Medulla oblongata (tissue), 1 donor: ENCODE data around the gene ZNF74.

Experiments
- DNase-seq: peaks from one replicate; pipeline ENCODE4 v3.0.0-alpha.2; 2015; ENCODE audit errors: extremely low spot score

The ZNF74 gene

GRCh38 chr22:20432244-20432686, 38.3 kb downstream of the ZNF74 start:
- no peak for DNase-seq

- DNase-seq, result no peak
Measured at GRCh38 chr22:20433191-20433590, 39.2 kb downstream of the ZNF74 start.

DNA sequence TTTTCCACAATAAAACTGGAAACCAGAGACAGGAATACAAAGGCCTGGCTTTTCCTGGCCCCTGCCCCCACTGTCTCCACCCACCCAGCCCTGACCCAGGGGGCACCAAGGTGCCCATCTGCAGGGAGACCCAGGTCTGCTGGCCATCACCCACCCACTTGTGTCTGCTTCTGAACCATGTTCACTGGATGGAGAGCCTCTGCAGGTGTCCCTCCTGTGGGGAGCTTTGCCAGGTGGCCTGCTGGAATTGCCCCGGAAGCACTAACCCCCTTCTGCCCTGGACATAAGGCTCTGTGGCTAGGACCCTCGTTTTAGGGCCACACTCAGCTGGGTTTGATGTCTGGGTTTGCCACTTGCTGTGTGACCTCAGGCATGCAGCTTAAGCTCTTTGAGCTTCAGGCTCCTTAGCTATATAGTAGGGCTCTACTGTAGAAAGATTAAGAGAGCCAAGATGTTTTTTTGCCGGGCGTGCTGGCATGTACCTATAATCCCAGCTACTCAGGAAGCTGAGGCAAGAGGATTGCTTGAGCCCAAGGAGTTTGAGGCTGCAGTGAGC, 39.8 kb downstream of the ZNF74 start:
- DNase-seq, result no peak

- no peak for DNase-seq
Measured at GRCh38 chr22:20434264-20434751, 40.4 kb downstream of the ZNF74 start.

DNA sequence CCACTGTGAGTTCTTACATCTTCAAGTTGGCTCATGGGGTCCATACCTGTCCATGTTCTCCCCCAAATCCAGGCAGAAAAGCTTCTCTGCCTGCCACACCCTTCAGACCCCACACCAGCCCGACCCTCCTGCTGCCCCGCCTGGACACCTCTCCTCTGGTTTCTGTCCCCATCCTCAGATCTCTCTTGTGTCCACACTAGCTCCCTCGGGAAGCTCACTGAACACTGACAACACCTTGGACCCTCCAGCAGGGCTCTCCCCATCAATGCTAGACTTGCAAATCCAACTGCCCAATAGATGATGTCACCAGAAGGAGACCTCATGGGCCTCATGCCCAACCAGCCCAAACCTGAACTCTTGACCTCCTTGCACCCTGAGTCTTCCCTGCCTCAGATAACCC, 40.8 kb downstream of the ZNF74 start:
- DNase-seq, result no peak

- DNase-seq, result no peak
Measured at GRCh38 chr22:20435436-20436306, 41.7 kb downstream of the ZNF74 start.

- DNase-seq, result no peak
Measured at GRCh38 chr22:20436307-20436767, 42.4 kb downstream of the ZNF74 start.

DNA sequence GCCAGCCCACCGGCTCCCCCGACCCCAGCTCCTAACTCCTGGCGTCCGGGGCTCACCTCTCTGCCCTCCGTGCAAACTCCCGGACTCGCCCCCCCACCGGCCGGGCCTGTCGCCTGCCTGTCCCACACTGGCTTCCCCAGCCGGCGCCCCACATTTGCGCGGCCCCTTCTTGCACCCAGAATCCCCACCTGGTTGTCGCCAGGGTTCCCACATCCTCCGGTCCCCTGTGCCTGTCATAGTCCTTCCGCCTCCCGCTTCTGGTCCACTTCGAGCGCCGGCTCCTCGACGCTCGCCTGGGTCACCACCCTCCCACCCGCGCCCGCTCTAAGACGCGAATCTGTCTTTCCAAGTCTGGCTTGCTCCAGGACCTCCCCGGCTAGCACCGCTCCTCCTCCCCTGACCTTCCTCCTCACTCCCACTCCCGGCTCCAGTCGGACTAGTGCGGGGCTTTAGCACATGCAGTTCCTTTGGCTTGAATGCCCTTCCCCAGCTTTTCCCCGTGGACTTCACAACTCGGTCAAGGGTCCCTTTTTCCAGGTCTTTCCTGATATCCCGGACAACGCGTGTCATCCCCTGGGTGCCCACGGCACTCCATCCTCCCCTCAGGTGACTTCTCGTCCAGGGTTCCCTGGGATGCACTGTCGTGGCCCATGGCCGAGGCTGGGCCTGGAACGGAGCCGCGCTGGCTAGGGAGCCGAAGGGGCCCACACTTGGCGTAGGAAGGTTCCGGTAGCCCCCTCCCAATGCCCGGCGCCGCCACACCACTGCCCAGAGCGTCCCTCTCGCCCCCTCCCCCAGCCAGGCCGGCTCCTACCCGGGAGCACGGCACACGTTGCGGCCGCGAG, 43.0 kb downstream of the ZNF74 start:
- no peak for DNase-seq

- DNase-seq, result no peak
Measured at GRCh38 chr22:20437613-20438426, 43.9 kb downstream of the ZNF74 start, which contains the start of gene SCARF2. TSS of gene SCARF2 (minus strand) at chr22:20437825. CDS start at chr22:20437754, 71 bp downstream.

DNA sequence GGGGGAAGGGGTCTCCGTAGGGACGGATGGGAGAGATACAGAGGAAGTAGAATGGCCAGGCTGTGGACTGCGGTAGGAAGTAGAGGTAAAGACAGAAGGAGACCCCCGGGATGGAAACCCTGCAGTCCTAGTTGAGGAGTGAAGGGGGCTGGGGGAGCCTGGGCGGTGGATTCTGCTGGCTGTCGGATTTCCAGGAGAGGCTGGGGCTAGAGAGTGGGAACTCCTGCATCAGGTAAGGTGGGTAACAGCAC, 44.4 kb downstream of the ZNF74 start:
- no peak for DNase-seq

DNA sequence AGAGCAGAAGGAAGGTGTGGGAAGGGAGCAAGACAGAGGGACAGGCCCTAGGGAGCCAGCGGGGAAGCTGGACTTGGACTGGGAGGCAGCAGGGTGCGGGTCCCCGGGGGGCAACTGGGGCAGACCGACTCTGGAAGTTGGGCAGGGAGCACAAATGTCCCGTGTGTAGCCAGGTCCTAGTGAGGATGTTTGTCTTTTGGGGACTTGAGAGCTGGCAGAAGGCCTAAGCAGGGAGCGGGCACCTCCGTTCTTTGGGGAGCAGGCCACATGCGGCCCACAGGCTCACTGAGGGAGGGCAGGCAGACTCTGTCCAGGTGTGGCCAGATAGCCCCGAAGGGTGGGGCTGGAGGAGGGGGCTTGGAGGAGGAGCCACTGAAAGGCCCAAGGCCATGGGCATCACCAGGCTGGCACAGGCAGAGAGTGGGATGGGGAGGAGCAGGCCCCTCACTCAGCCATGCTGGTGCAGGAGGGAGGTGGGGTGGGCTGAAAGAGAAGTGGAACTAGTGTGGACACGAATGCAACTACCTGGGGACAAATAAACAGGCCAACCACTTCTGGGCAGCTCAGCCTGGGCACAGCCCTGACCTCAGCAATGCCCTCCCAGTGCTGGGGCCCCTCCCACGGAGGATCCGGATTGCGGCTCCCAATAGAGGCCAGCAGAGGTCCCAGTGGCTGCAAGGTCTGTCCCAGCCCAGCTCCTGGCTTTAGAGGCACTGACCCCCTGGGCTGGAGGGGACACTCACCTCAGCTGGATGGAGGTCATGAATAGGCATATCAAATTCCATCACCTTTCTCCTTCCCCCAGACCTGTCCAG, 44.9 kb downstream of the ZNF74 start:
- DNase-seq, result no peak

- no peak for DNase-seq
Measured at GRCh38 chr22:20439556-20439927, 45.6 kb downstream of the ZNF74 start.

DNA sequence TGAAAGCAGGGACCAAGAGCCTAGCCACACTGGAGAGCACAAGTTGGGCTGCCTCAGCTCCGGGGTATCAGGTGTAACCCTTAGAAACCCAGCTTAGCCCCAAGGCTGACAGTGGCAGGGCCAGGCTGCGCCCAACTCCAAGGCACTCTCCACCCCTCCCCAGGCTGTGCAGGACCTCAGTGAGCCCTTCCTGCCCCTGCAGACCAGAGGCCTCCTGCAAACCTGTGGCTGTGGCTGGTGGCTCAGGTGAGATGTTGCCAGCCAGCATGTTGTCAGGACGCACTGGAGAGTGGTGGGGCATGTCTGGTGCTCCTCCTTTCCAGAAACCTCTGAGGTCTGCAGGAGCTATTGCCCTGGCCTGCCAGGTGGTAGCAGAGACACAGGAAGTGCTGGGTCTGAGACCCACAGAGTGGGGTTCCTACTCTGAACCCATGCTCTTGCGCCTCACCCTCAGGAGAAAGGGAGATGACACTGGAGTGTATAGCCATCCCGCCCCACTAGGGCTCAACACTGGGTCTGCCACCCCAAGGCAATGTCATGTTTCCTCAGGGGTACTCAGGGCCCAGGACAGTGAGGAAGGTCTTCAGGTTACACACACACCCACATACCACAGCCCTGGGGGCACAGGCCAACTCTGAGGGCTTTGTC, 46.1 kb downstream of the ZNF74 start:
- DNase-seq, result no peak

GRCh38 chr22:20440637-20441591, 47.0 kb downstream of the ZNF74 start:
- DNase-seq, result no peak

- DNase-seq, result no peak
Measured at GRCh38 chr22:20441631-20442484, 47.9 kb downstream of the ZNF74 start.

DNA sequence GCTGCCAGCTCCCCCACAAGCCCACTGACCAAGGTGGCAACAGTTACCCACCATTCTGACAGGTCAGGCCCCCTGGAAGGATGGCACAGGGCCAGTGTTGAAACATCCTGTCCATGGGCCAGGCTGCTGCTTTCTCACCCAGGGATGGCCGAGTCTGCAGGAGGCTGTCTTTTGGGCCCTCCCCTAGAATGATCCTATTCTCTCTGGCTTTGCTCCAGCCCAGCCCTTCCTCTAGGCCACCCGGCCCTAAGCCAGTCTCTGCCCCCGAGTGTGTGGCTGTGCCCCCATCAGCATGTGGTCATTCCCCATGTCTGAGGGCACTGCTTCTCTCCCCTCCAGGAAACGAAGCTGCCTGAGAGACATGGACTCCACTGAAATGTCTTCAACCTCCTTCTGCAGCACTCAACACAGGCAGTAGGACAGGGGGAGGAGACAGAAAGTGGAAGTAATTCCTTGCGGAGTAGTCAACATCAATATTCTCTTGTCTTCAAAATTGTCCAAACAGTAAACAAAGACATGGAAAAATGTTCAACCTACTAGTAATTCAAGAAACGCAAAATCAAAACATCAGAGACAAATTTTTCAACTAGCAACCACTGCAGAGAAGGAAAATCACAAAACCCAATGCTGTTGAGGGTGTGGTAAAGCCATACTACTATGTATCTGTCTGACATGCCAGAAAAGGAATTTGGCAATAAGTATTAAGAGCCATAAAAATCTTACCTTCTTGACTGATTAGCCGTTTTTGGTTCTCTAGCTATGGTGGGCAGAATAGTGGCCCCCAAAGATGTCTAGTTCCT, 48.7 kb downstream of the ZNF74 start:
- no peak for DNase-seq

DNA sequence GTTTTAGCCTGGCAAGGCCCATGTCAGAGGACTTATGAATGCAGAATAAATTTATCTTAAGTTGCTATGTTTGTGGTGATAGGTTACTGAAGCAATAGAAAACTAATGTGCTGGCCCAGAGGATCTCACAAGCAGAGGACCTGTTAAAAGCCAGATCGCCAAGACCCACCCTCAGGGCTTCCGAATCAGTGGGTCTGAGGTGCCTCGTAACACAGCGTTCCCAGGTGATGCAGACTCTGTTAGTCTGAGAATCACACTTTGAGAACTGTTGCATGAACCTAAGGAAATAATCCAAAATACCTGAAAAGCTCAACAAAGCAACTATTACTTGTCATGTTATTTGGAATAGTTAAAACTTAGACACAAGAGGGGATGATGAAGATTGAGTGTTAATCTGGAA, 50.4 kb downstream of the ZNF74 start:
- DNase-seq, result no peak
